Measurements from ENCODE around the gene ZCCHC17.
"Not testable (repeated sequence)": the region's sequence is repeated elsewhere in the genome, so short reads cannot be mapped to it uniquely, and the experiment has no call there.

The ZCCHC17 gene

GRCh38 chr1:31381394-31382294 is 84.8 kb downstream of the ZCCHC17 start:
- DNase-seq, result no peak
- in situ Hi-C loops (cut with HindIII; ENCODE audit: low pct_ligation_motif_present, low pct_unique_long_range_greater_than_20kb, low sequenced_read_pairs), result no loop called here

DNA sequence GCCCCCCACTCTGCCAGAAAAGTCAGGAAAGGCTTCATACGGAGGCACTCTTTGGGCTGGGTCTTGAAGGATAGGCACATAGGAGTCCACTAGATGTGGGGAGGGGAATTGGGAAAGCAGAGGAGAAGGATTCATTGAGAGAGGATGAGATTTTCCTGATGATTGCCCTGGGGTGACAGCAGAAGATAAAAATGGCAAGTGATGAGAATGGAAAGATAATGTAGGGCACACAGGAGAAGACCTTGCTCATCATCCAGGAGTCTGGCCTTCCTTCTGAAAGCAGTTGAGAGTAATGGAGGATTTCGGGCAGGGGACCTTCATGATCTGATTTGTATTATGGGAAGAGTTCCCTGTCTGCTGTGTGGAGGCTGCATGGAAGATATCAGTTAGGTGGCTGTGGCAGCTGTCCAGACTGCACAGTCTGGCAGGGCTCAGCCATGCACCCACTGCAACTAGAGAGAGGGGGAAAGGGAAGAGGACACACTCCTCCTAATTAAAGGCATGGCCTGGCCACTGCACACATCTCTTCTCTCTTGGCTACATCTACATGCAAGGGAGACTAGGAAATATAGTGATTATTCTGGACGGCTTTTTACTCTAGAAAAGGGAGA is 85.7 kb downstream of the ZCCHC17 start:
- in situ Hi-C loops (cut with HindIII; ENCODE audit: low pct_ligation_motif_present, low pct_unique_long_range_greater_than_20kb, low sequenced_read_pairs), result no loop called here
- DNase-seq, result no peak

DNA sequence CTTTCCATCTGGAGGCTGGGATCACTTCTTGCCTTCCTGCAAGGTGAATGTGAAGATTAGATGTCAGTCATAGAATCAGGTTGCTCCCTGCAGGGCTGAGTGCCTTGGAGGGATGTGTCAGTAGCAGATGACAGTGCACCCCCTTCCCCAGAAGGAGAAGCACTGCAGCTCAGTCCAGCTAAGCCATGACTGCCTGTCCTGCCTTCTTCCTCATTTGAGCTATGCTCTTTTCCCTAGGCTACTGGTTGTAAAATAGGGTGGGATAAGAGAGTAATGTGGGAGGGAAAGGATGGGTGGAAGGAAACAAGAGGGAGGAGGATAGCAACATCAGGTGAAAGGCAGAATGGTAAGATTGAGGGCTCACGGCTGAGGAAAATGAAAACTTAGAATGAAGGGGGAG is 87.1 kb downstream of the ZCCHC17 start:
- in situ Hi-C loops (cut with HindIII; ENCODE audit: low pct_ligation_motif_present, low pct_unique_long_range_greater_than_20kb, low sequenced_read_pairs), result no loop called here
- DNase-seq, result no peak

DNA sequence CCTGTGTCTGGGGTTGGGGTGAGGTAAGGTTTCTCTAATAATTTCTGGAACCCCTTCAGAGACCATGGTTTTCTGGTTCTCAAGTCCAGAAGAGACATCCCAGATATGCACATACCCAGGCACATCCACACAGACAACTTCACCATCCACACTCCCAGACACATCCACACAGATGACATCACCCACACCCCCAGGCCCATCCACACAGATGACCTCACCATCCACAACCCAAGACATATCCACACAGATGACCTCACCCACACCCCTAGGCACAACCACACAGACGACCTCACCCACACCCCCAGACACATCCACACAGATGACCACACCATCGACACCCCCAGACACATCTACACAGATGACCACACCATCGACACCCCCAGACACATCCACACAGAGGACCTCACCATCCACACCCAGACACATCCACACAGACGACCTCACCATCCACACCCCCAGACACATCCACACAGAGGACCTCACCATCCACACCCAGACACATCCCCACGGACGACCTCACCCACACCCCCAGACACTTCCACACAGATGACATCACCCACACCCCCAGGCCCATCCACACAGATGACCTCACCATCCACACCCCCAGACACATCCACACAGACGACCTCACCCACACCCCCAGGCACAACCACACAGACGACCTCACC is 89.9 kb downstream of the ZCCHC17 start:
- DNase-seq; in situ Hi-C loops (cut with HindIII; ENCODE audit: low pct_ligation_motif_present, low pct_unique_long_range_greater_than_20kb, low sequenced_read_pairs): not testable (repeated sequence)

DNA sequence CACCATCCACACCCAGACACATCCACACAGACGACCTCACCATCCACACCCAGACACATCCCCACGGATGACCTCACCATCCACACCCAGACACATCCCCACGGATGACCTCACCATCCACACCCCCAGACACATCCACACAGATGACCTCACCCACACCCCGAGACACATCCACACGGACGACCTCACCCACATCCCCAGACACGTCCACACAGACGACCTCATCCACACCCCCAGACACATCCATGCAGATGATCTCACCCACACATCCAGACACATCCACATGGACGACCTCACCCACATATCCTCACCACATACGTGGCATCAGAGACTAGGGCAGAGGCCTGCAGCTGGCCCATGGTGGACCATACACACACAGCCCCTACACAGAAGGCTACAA is 90.8 kb downstream of the ZCCHC17 start:
- no peak for DNase-seq
- in situ Hi-C loops (cut with HindIII; ENCODE audit: low pct_ligation_motif_present, low pct_unique_long_range_greater_than_20kb, low sequenced_read_pairs), result no loop called here

- in situ Hi-C loops (cut with HindIII; ENCODE audit: low pct_ligation_motif_present, low pct_unique_long_range_greater_than_20kb, low sequenced_read_pairs), result no loop called here
- no peak for DNase-seq
Measured at GRCh38 chr1:31389616-31390015, 92.8 kb downstream of the ZCCHC17 start.

- no peak for DNase-seq
- in situ Hi-C loops (cut with HindIII; ENCODE audit: low pct_ligation_motif_present, low pct_unique_long_range_greater_than_20kb, low sequenced_read_pairs), result no loop called here
Measured at GRCh38 chr1:31390071-31390470, 93.2 kb downstream of the ZCCHC17 start.

DNA sequence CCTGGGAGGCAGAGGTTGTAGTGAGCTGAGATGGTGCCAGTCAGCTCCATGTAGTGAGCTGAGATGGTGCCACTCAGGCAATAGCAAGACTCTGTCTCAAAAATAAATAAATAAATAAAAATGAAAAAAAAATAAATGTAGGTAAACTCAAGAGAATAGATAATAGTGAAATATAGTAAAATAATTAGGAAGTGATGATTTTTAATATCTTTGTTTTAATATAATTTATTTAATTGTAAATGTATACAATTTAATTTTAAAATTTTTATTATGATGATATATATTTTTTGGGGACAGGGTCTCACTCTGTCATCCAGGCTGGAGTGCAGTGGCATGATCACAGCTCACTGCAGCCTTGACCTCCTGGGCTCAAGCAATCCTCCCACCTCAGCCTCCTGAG is 96.6 kb downstream of the ZCCHC17 start:
- no peak for DNase-seq
- in situ Hi-C loops (cut with HindIII; ENCODE audit: low pct_ligation_motif_present, low pct_unique_long_range_greater_than_20kb, low sequenced_read_pairs), result no loop called here

- DNase-seq, result peak; percentile 81
- in situ Hi-C loops (cut with HindIII; ENCODE audit: low pct_ligation_motif_present, low pct_unique_long_range_greater_than_20kb, low sequenced_read_pairs), result no loop called here
Measured at GRCh38 chr1:31394584-31395193, 97.9 kb downstream of the ZCCHC17 start.

DNA sequence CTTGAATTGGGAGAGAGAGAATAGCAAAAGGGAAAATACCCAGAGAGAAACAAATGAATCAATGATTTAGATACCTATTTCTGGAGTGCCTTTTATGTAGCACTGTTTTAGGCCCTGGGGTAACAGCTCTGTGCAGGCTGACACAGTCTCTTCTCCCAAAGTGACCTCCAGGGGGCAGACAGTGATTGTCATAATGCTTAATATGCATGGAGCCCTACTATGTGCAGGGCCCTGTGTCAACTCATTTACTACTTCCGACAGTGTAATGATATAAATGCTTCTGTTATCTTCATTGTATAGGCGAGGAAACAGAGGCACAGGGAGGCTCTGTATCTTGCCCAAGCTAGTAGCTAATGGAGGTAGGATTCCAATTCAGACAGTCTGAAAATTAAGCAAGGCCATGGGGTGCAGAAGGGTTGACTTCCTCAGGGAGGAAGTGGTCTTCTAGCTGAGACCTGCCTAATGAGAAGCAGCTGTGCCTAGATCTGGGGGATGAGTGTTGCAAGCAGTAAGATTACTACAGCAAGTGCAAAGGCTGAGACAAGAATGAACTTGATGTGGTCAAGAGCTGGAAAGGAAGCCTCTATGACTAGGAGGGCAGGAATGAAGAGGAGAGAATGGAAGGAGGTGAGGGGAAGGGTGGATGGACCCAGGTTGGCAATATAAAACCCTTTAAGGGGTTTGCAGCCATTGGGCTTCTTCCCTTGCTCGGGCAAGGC is 100.0 kb downstream of the ZCCHC17 start:
- DNase-seq, result no peak
- in situ Hi-C loops (cut with HindIII; ENCODE audit: low pct_ligation_motif_present, low pct_unique_long_range_greater_than_20kb, low sequenced_read_pairs), result no loop called here

DNA sequence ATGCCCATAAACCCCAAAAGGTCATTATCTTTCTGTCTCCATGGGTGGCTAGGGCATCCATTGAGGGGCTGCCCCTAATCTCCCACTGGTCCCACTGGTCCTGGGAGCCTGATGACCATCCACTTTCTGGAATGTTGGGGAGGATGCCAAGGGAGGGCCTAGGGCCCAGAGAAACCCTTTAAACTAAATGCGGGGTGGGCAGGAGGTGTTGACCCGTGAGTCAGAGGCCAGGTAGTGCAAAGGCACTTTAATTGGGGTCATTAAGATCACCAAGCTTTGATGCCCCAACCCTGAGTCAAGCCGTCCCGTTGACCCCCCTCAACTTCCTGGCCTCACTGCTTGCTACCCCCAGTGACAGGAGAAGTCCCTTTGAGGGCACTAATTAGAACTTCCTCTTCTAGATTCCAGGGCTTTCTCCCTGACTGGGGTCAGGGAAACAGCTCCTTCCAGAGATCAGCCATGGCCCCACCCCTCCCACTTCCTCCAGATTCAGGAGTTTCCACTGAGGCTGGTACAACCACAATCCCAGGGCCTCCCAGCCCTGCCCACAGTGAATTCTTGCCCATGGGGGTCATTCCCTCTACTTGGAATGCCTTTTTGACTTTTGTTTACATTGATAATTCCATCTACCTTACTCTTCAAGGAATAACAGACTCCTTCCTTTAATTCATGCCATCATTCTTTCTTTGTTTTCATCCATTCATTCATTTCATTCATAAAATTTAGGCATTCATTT is 100.7 kb downstream of the ZCCHC17 start:
- DNase-seq, result no peak
- in situ Hi-C loops (cut with HindIII; ENCODE audit: low pct_ligation_motif_present, low pct_unique_long_range_greater_than_20kb, low sequenced_read_pairs), result no loop called here

DNA sequence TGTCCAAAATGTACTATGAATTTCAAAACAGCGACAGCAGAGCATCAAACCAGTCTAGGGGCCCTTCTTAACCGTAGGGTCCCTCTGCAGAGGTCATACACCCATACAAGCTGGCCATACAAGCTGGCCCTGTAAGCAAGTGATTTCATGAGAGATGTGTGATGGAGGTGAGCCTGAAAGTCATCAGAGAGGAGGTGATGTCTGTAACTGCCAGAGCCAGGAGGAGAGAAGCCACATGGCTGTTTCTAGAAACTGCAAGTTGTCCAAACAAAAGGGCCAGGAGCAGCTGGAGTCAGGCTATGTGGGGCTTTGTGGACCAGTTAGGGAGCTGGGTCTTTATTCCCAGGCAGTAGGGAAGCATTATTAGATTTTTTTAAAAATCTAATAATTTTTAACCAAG is 101.4 kb downstream of the ZCCHC17 start:
- no peak for DNase-seq
- in situ Hi-C loops (cut with HindIII; ENCODE audit: low pct_ligation_motif_present, low pct_unique_long_range_greater_than_20kb, low sequenced_read_pairs), result no loop called here

- in situ Hi-C loops (cut with HindIII; ENCODE audit: low pct_ligation_motif_present, low pct_unique_long_range_greater_than_20kb, low sequenced_read_pairs), result no loop called here
- DNase-seq, result no peak
Measured at GRCh38 chr1:31399976-31400375, 103.1 kb downstream of the ZCCHC17 start.

DNA sequence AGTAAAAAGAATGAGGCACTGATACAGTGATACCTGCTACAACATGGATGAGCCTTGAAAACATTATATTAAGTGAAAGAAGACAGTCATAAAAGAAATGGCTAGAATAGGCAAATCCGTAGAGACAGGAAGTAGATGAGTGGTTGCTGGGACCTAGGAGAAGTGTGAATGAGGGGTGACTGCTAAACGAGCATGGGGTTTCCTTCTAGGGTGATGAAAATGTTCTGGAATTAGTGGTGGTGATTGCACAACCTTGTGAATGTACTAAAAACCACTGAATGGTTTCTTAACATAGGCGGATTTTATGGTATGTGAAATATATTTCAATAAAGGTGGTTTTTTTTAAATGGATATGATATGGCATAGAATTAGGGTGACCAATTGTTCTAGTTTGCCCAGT is 103.6 kb downstream of the ZCCHC17 start:
- in situ Hi-C loops (cut with HindIII; ENCODE audit: low pct_ligation_motif_present, low pct_unique_long_range_greater_than_20kb, low sequenced_read_pairs), result no loop called here
- no peak for DNase-seq

GRCh38 chr1:31401241-31401640 is 104.4 kb downstream of the ZCCHC17 start:
- DNase-seq, result no peak
- in situ Hi-C loops (cut with HindIII; ENCODE audit: low pct_ligation_motif_present, low pct_unique_long_range_greater_than_20kb, low sequenced_read_pairs), result no loop called here

- in situ Hi-C loops (cut with HindIII; ENCODE audit: low pct_ligation_motif_present, low pct_unique_long_range_greater_than_20kb, low sequenced_read_pairs), result no loop called here
- DNase-seq, result no peak
Measured at GRCh38 chr1:31405578-31406245, 108.9 kb downstream of the ZCCHC17 start.

GRCh38 chr1:31407029-31407626 is 110.3 kb downstream of the ZCCHC17 start:
- in situ Hi-C loops (cut with HindIII; ENCODE audit: low pct_ligation_motif_present, low pct_unique_long_range_greater_than_20kb, low sequenced_read_pairs), result no loop called here
- no peak for DNase-seq

Measured in ACHN (cell line).